HCT116 (cell line): ENCODE results near the gene SPTY2D1. TPM values are rescaled to one million over a fixed set of nuclear protein-coding genes. Genes with fewer than 3 reads are reported as not detected.

ENCODE experiments used
- ATAC-seq: fragments of 200-7000 bp; cut with Tn5 transposase; 2 replicates; pipeline ENCODE4 v1.9.1; 2020; ENCODE audit warnings: mild to moderate bottlenecking, moderate library complexity
- BruUV-seq: library from RNA; stranded (reverse); fragments of 400-500 nt; replicated peaks from 2 replicates; lab custom pipeline; 2021; lab: Mats Ljungman, UMichigan
- CTCF ChIA-PET: fragments of 300-600 bp; sonication (Branson Sonifier 250); formaldehyde crosslinking; loops from one replicate; lab custom pipeline; 2021; ENCODE audit warnings: antibody characterized with exemption; lab: Charles Lee
- POLR2A ChIA-PET: fragments of 300-600, 350-600 bp; sonication (Branson Sonifier 250); formaldehyde crosslinking; loops from one replicate; lab custom pipeline; 2021; ENCODE audit warnings: antibody characterized with exemption; lab: Charles Lee
- RAD21 ChIA-PET, 2 experiments: fragments of 300-600 bp; sonication (Branson Sonifier 250); formaldehyde crosslinking; loops; one replicate each; lab custom pipeline; 2023; ENCODE audit warnings: low total read pairs in 2 of 2; ENCODE audit not compliant: uncharacterized antibody in 2 of 2, unreplicated experiment in 2 of 2, low non-redundant PET in 1 of 2; lab: Charles Lee
- DNase-seq: peaks from one replicate; pipeline ENCODE4 v3.0.0-alpha.2; 2010; ENCODE audit warnings: low read depth, low spot score
- H2AFZ ChIP-seq: fragments of 200-600 bp; shearing (Covaris generic), sonication (generic); 2 replicates; pipeline ENCODE4 v1.6.1; 2017; ENCODE audit warnings: low read depth, mixed run types, mixed read lengths, antibody characterized with exemption, low read length; ENCODE audit not compliant: poor library complexity, severe bottlenecking
- H3K27ac ChIP-seq: 2 replicates; pipeline ENCODE4 v1.5.1; 2012; ENCODE audit warnings: low read depth, low read length
- H3K27me3 ChIP-seq: fragments of 200-600 bp; sonication (generic); 2 replicates; pipeline ENCODE4 v1.6.1; 2016; ENCODE audit warnings: mixed run types, low read length, mixed read lengths; ENCODE audit not compliant: insufficient read depth
- H3K36me3 ChIP-seq, 2 experiments: fragments of 200-500 bp in 1 of 2; fragments of 200-600 bp in 1 of 2; sonication (Bioruptor generic) in 1 of 2; sonication (generic) in 1 of 2; 2 replicates each; pipeline versions ENCODE4 v1.5.1 to v1.6.1; 2014 to 2016; ENCODE audit warnings: low read length in 2 of 2, inconsistent platforms in 1 of 2, mixed read lengths in 1 of 2, mixed run types in 1 of 2; ENCODE audit not compliant: insufficient read depth in 2 of 2, control insufficient read depth in 1 of 2
- H3K4me1 ChIP-seq, 2 experiments: fragments of 200-600 bp in 1 of 2; sonication (generic) in 1 of 2; 2 replicates each; pipeline versions ENCODE4 v1.5.1 to v1.6.1; 2012 to 2017; ENCODE audit warnings: low read length in 2 of 2, inconsistent platforms in 1 of 2, mild to moderate bottlenecking in 1 of 2, mixed read lengths in 1 of 2, mixed run types in 1 of 2, moderate library complexity in 1 of 2; ENCODE audit not compliant: insufficient read depth in 2 of 2, control insufficient read depth in 1 of 2
- H3K4me2 ChIP-seq: fragments of 200-600 bp; sonication (generic); 2 replicates; pipeline ENCODE4 v1.6.1; 2017; ENCODE audit warnings: mixed run types, low read length, mixed read lengths
- H3K4me3 ChIP-seq, 2 experiments: fragments of 200-600 bp in 1 of 2; sonication (generic) in 1 of 2; replicated peaks in 1 of 2; 2 replicates each; pipeline ENCODE4 v1.5.1; 2011 to 2016; ENCODE audit warnings: low read length in 2 of 2, control low read depth in 1 of 2, low read depth in 1 of 2, mild to moderate bottlenecking in 1 of 2, mixed read lengths in 1 of 2, mixed run types in 1 of 2
- H3K79me2 ChIP-seq: fragments of 200-600 bp; sonication (generic); 2 replicates; pipeline ENCODE4 v1.6.1; 2017; ENCODE audit warnings: mild to moderate bottlenecking, mixed run types, low read length, moderate library complexity, mixed read lengths; ENCODE audit not compliant: insufficient read depth
- H3K9ac ChIP-seq: fragments of 200-600 bp; sonication (generic); 2 replicates; pipeline ENCODE4 v1.6.1; 2016; ENCODE audit warnings: low read length, mixed read lengths
- H3K9me2 ChIP-seq: fragments of 200-600 bp; sonication (generic), shearing (Covaris generic); 2 replicates; pipeline ENCODE4 v1.6.1; 2017; ENCODE audit warnings: mixed run types, mild to moderate bottlenecking, moderate library complexity; ENCODE audit not compliant: insufficient read depth
- H3K9me3 ChIP-seq, 2 experiments: fragments of 200-500 bp in 1 of 2; fragments of 200-600 bp in 1 of 2; sonication (Bioruptor generic) in 1 of 2; sonication (generic) in 1 of 2; 2 replicates each; pipeline ENCODE4 v1.6.1; 2014 to 2017; ENCODE audit warnings: low read length in 2 of 2, mixed read lengths in 2 of 2, inconsistent platforms in 1 of 2, low read depth in 1 of 2, mild to moderate bottlenecking in 1 of 2, mixed run types in 1 of 2, moderate library complexity in 1 of 2; ENCODE audit not compliant: control insufficient read depth in 1 of 2, insufficient read depth in 1 of 2
- H4K20me1 ChIP-seq: fragments of 200-600 bp; sonication (generic), shearing (Covaris generic); 2 replicates; pipeline ENCODE4 v1.6.1; 2017; ENCODE audit warnings: mixed run types, mild to moderate bottlenecking, moderate library complexity; ENCODE audit not compliant: insufficient read depth
- CEBPB ChIP-seq: IDR thresholded peaks from 2 replicates; pipeline ENCODE4 v1.6.1; 2012; ENCODE audit warnings: low read depth
- CTCF ChIP-seq, 3 experiments: fragments of 200-600 bp in 1 of 3; sonication (generic) in 1 of 3; IDR thresholded peaks in 2 of 3; conservative IDR thresholded peaks in 1 of 3; 2 replicates each; pipeline ENCODE4 v1.5.1; 2012 to 2017; ENCODE audit warnings: low read depth in 2 of 3, low read length in 2 of 3, antibody characterized with exemption in 1 of 3, borderline replicate concordance in 1 of 3, control low read depth in 1 of 3, mild to moderate bottlenecking in 1 of 3, mixed read lengths in 1 of 3, mixed run types in 1 of 3, moderate library complexity in 1 of 3; ENCODE audit not compliant: insufficient read depth in 1 of 3
- FOSL1 ChIP-seq: IDR thresholded peaks from 2 replicates; pipeline ENCODE4 v1.6.1; 2012; ENCODE audit warnings: low read depth
- JUND ChIP-seq: IDR thresholded peaks from 2 replicates; pipeline ENCODE4 v1.6.1; 2012
- MAX ChIP-seq: IDR thresholded peaks from 2 replicates; pipeline ENCODE4 v1.6.1; 2012
- POLR2A ChIP-seq: IDR thresholded peaks from 2 replicates; pipeline ENCODE4 v1.7.0; 2011; ENCODE audit warnings: borderline replicate concordance; ENCODE audit not compliant: insufficient read depth, insufficient read length; ENCODE audit errors: extremely low read depth
- POLR2AphosphoS5 ChIP-seq: IDR thresholded peaks from 2 replicates; pipeline ENCODE4 v1.6.1; 2011; ENCODE audit warnings: mild to moderate bottlenecking, low read depth, low read length, moderate library complexity
- SIN3A ChIP-seq: IDR thresholded peaks from 2 replicates; pipeline ENCODE4 v1.6.1; 2012; ENCODE audit warnings: low read depth
- SP1 ChIP-seq: IDR thresholded peaks from 2 replicates; pipeline ENCODE4 v1.6.1; 2012; ENCODE audit warnings: low read depth
- SRF ChIP-seq: IDR thresholded peaks from 2 replicates; pipeline ENCODE4 v1.6.1; 2012; ENCODE audit warnings: low read depth
- TCF7L2 ChIP-seq: IDR thresholded peaks from 2 replicates; pipeline ENCODE4 v1.7.0; 2011; ENCODE audit warnings: borderline replicate concordance, inconsistent platforms; ENCODE audit not compliant: insufficient read depth, insufficient read length; ENCODE audit errors: extremely low read depth
- ZBTB33 ChIP-seq: IDR thresholded peaks from 2 replicates; pipeline ENCODE4 v1.6.1; 2011; ENCODE audit warnings: mild to moderate bottlenecking, low read length, moderate library complexity; ENCODE audit not compliant: insufficient replicate concordance; ENCODE audit errors: extremely low read depth
- ZFX ChIP-seq: fragments of 450-650 bp; IDR thresholded peaks from 2 replicates; pipeline ENCODE4 v1.6.1; 2017
- intact Hi-C: fragments of 100-400 bp; cut with micrococcal nuclease; formaldehyde crosslinking; loops from 2 replicates; pipeline ENCODE4 v1.10.0; 2022
- total RNA-seq: library from RNA; stranded (reverse); gene quantifications from one replicate; pipeline ENCODE4 v1.2.1, GENCODE V29; 2021; ENCODE audit not compliant: unreplicated experiment

SPTY2D1 gene
- total RNA-seq, 1 experiment from 2014 or later: 19.7 TPM

GRCh38 chr11:18669219-18669596, 35.1 kb upstream of the SPTY2D1 start:
- Histone ChIP-seq H3K4me1 (peaks cover 14 to 31% of the 10 kb centered on the region in 2 experiments), H3K9ac (peak overlapping the region; percentile 28), H3K9me3 (no peaks in the 10 kb centered on the region), H3K79me2 (no peaks in the 10 kb centered on the region), H3K27ac (peak overlapping the region; percentile 56), H3K4me3 (peak overlapping the region; percentile 17 to 34; a peak in 3 of 4 replicates), H3K36me3 (no peaks in the 10 kb centered on the region), H4K20me1 (no peaks in the 10 kb centered on the region), H2AFZ (peak overlapping the region; percentile 72), H3K9me2 (no peaks in the 10 kb centered on the region), H3K27me3 (no peaks in the 10 kb centered on the region), H3K4me2 (peak overlapping the region; percentile 74)
- TF ChIP-seq ZFX (no peak), TCF7L2 (no peak), ZBTB33 (no peak), POLR2AphosphoS5 (peak; percentile 53), CEBPB (0 out of 2 replicates have a peak, but pooled peaks have one; percentile 16), SP1 (peak; percentile 83), CTCF (IDR thresholded peaks at IDR 0.05 in 2 of 3, conservative IDR thresholded peaks at IDR 0.05 in 1 of 3; ENCODE audit: borderline replicate concordance in 1 of 3, insufficient read depth in 1 of 3, low read depth in 2 of 3, low read length in 2 of 3) (no peak), JUND (peak; percentile 78), FOSL1 (peak; percentile 74), SIN3A (no peak), POLR2A (no peak), MAX (no peak), SRF (no peak)
- RAD21 ChIA-PET: no interaction called here
- BruUV-seq: no TSS peak
- CTCF ChIA-PET: no interaction called here
- POLR2A ChIA-PET: no interaction called here
- DNase-seq: peak; percentile 46
- ATAC-seq: peak; percentile 71
- intact Hi-C loops: loop anchor here (2.0 kb wide), 1 partner anchor 34 kb away; the partner anchor contains the start of gene SPTY2D1
